ENCODE measurements around the gene MAEL. TPM values are rescaled to one million over a fixed set of nuclear protein-coding genes. Genes with fewer than 3 reads are reported as not detected.
A peak's percentile ranks its signal among the peaks of the same experiment; 100 is the strongest.

Gene MAEL
- 0.33 TPM in 1 of 2 replicates, not detected in the other for total RNA-seq

- Histone ChIP-seq H3K27me3 (ENCODE audit: control insufficient read depth, insufficient read depth, low read length) (no peaks in the 10 kb centered on the region), H3K4me3 (ENCODE audit: low read depth, low read length) (no peak within 1 kb of the TSS), H3K36me3 (ENCODE audit: control insufficient read depth, insufficient read depth, low read length) (no peaks in the 10 kb centered on the region)
- no peak for TF ChIP-seq CTCF (IDR thresholded peaks at IDR 0.05; ENCODE audit: insufficient read depth, low read length, poor library complexity, severe bottlenecking)
- DNase-seq (ENCODE audit: low read depth), result no peak
Measured at GRCh38 chr1:166988974-166989515, at the start of gene MAEL. Gene MAEL (plus strand): TSS chr1:166989280. CDS start chr1:166989353, 73 bp downstream.

GRCh38 chr1:166939741-166940375 lies 49.2 kb upstream of the MAEL start:
- no peak for DNase-seq (ENCODE audit: low read depth)
- no peak overlapping the region for H3K4me3 ChIP-seq (ENCODE audit: low read depth, low read length)
- TF ChIP-seq CTCF (IDR thresholded peaks at IDR 0.05; ENCODE audit: insufficient read depth, low read length, poor library complexity, severe bottlenecking), result no peak
- H3K27me3 ChIP-seq (ENCODE audit: control insufficient read depth, insufficient read depth, low read length), result no peaks in the 10 kb centered on the region
- no peaks in the 10 kb centered on the region for H3K36me3 ChIP-seq (ENCODE audit: control insufficient read depth, insufficient read depth, low read length)

- peak; percentile 91 for DNase-seq (ENCODE audit: low read depth)
- Histone ChIP-seq H3K4me3 (ENCODE audit: low read depth, low read length) (no peak overlapping the region), H3K27me3 (ENCODE audit: control insufficient read depth, insufficient read depth, low read length) (no peaks in the 10 kb centered on the region), H3K36me3 (ENCODE audit: control insufficient read depth, insufficient read depth, low read length) (no peaks in the 10 kb centered on the region)
- TF ChIP-seq CTCF (IDR thresholded peaks at IDR 0.05; ENCODE audit: insufficient read depth, low read length, poor library complexity, severe bottlenecking), result no peak
Measured at GRCh38 chr1:166944186-166944967, 44.7 kb upstream of the MAEL start.

GRCh38 chr1:166947398-166948043 lies 41.6 kb upstream of the MAEL start:
- no peak for TF ChIP-seq CTCF (IDR thresholded peaks at IDR 0.05; ENCODE audit: insufficient read depth, low read length, poor library complexity, severe bottlenecking)
- Histone ChIP-seq H3K36me3 (ENCODE audit: control insufficient read depth, insufficient read depth, low read length) (no peaks in the 10 kb centered on the region), H3K4me3 (ENCODE audit: low read depth, low read length) (peak overlapping the region; percentile 21), H3K27me3 (ENCODE audit: control insufficient read depth, insufficient read depth, low read length) (no peaks in the 10 kb centered on the region)
- DNase-seq (ENCODE audit: low read depth), result peak; percentile 63

- H3K27me3 ChIP-seq (ENCODE audit: control insufficient read depth, insufficient read depth, low read length), result no peaks in the 10 kb centered on the region
- H3K36me3 ChIP-seq (ENCODE audit: control insufficient read depth, insufficient read depth, low read length), result no peaks in the 10 kb centered on the region
- no peak for TF ChIP-seq CTCF (IDR thresholded peaks at IDR 0.05; ENCODE audit: insufficient read depth, low read length, poor library complexity, severe bottlenecking)
- no peak overlapping the region for H3K4me3 ChIP-seq (ENCODE audit: low read depth, low read length)
- no peak for DNase-seq (ENCODE audit: low read depth)
Measured at GRCh38 chr1:166948856-166949350, 40.2 kb upstream of the MAEL start.

All from kidney epithelial cell (primary cell).